Neural progenitor cell (in vitro differentiated cells): ENCODE data around the gene SLC38A10. TPM values are rescaled to one million over a fixed set of nuclear protein-coding genes. Genes with fewer than 3 reads are reported as not detected.

Source experiments
- DNase-seq: peaks from one replicate; pipeline ENCODE4 v3.0.0-alpha.2; 2016; ENCODE audit warnings: low spot score
- H2AFZ ChIP-seq: fragments of 200-600 bp; sonication (generic); replicated peaks from 2 replicates; pipeline ENCODE4 v1.6.1; 2016; ENCODE audit warnings: antibody characterized with exemption
- H3F3A ChIP-seq: fragments of 200-600 bp; sonication (generic); 2 replicates; pipeline ENCODE4 v1.6.1; 2016; ENCODE audit warnings: antibody characterized with exemption, low read depth
- H3K27ac ChIP-seq: fragments of 200-600 bp; sonication (generic); 2 replicates; pipeline ENCODE4 v1.5.1; 2016; ENCODE audit warnings: mild to moderate bottlenecking
- H3K27me3 ChIP-seq: fragments of 200-600 bp; sonication (generic); 2 replicates; pipeline ENCODE4 v1.6.1; 2016; ENCODE audit warnings: mild to moderate bottlenecking, moderate library complexity
- H3K36me3 ChIP-seq: fragments of 200-600 bp; sonication (generic); 2 replicates; pipeline ENCODE4 v1.5.1; 2016
- H3K4me1 ChIP-seq: fragments of 200-600 bp; sonication (generic); 2 replicates; pipeline ENCODE4 v1.6.1; 2016; ENCODE audit warnings: mixed run types
- H3K4me2 ChIP-seq: fragments of 200-600 bp; sonication (generic); 2 replicates; pipeline ENCODE4 v1.6.1; 2016
- H3K4me3 ChIP-seq: fragments of 200-600 bp; sonication (generic); 2 replicates; pipeline ENCODE4 v1.5.1; 2016
- H3K79me2 ChIP-seq: fragments of 200-600 bp; sonication (generic); 2 replicates; pipeline ENCODE4 v1.6.1; 2016; ENCODE audit warnings: low read depth
- H3K9ac ChIP-seq: fragments of 200-600 bp; sonication (generic); 2 replicates; pipeline ENCODE4 v1.6.1; 2016
- H3K9me3 ChIP-seq: fragments of 200-600 bp; sonication (generic); 2 replicates; pipeline ENCODE4 v1.5.1; 2016; ENCODE audit warnings: low read depth
- H4K20me1 ChIP-seq: fragments of 200-600 bp; sonication (generic); 2 replicates; pipeline ENCODE4 v1.6.1; 2016; ENCODE audit warnings: low read depth
- H3K27ac Mint-ChIP-seq: 3 replicates; pipeline ENCODE4 v1.8.0; 2021; ENCODE audit warnings: mixed read lengths
- H3K27me3 Mint-ChIP-seq: 2 replicates; pipeline ENCODE4 v1.8.0; 2022; ENCODE audit warnings: low read depth, mild to moderate bottlenecking, inconsistent platforms, moderate library complexity, mixed read lengths; ENCODE audit not compliant: insufficient read depth
- H3K36me3 Mint-ChIP-seq: 3 replicates; pipeline ENCODE4 v1.8.0; 2021; ENCODE audit warnings: mixed read lengths
- H3K4me1 Mint-ChIP-seq: 3 replicates; pipeline ENCODE4 v1.8.0; 2021; ENCODE audit warnings: mixed read lengths
- H3K4me3 Mint-ChIP-seq: 3 replicates; pipeline ENCODE4 v1.8.0; 2021; ENCODE audit warnings: mild to moderate bottlenecking, moderate library complexity, mixed read lengths
- H3K9me3 Mint-ChIP-seq: 3 replicates; pipeline ENCODE4 v1.8.0; 2020; ENCODE audit warnings: mixed read lengths
- CTCF ChIP-seq: fragments of 200-600 bp; sonication (generic); IDR thresholded peaks from 2 replicates; pipeline ENCODE4 v1.5.1; 2017; ENCODE audit warnings: antibody characterized with exemption, mild to moderate bottlenecking
- EZH2 ChIP-seq: fragments of 200-600 bp; sonication (generic); IDR thresholded peaks from 2 replicates; pipeline ENCODE4 v1.6.1; 2017; ENCODE audit warnings: antibody characterized with exemption, mild to moderate bottlenecking, moderate library complexity
- EZH2phosphoT487 ChIP-seq: fragments of 200-600 bp; sonication (generic); IDR thresholded peaks from 2 replicates; pipeline ENCODE4 v1.6.1; 2017; ENCODE audit warnings: antibody characterized with exemption
- total RNA-seq: library from RNA; depleted of rRNA; stranded (reverse); fragments of >200 nt; gene quantifications from 2 replicates; pipeline ENCODE4 v1.2.3, GENCODE V29; 2015; ENCODE audit warnings: low replicate concordance

The SLC38A10 gene
- total RNA-seq, 1 donor from 2014 or later, result 8.3 TPM

DNA sequence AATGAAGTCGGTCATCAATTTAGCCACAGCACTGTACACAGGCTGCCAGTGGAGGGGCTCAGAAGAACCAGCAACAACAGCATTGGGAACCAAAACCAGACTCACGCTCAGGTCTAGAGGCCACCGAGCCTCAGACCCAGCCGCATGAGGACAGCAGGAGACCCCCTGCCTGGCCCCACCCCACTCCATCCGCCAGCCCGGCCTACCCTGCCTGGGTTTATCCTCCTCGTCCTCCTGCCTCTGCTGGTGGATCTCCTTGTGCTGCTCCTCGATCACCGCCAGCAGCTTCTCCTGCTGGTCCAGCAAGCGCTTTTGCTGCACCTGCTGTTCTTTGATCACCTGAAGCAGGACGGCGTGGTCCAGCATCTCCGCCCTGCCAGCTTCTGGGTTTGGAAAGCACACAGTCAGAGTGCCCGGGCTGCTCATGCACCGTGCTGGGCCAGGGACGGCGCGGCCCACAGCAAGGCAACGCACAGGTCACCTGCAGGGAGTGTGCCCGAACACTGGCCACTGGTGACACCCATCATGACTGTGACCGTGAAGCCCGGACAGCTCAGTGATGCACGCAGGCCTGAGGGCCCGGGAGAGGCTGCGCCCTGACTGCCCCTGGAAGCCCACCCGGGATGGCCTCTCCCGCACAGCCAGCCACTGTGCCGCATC lies 48.3 kb downstream of the SLC38A10 start:
- H3K27ac Mint-ChIP-seq, result no peak overlapping the region
- TF ChIP-seq CTCF, result no peak
- TF ChIP-seq EZH2phosphoT487, result no peak
- TF ChIP-seq EZH2, result no peak

GRCh38 chr17:81246343-81246670 lies 48.8 kb downstream of the SLC38A10 start:
- TF ChIP-seq EZH2phosphoT487 (no peak), CTCF (no peak), EZH2 (no peak)
- H3K27ac Mint-ChIP-seq, result no peak overlapping the region
- no peak overlapping the region for H3K27ac ChIP-seq
- H3K9me3 Mint-ChIP-seq, result no peaks in the 10 kb centered on the region
- H3K9me3 ChIP-seq, result no peaks in the 10 kb centered on the region
- peaks cover 16% of the 10 kb centered on the region for H3F3A ChIP-seq
- H3K27me3 Mint-ChIP-seq, result peaks cover 8% of the 10 kb centered on the region
- no peaks in the 10 kb centered on the region for H3K27me3 ChIP-seq
- H3K9ac ChIP-seq, result no peak overlapping the region
- no peak overlapping the region for H3K4me2 ChIP-seq
- H3K4me3 ChIP-seq, result no peak overlapping the region
- H3K4me3 Mint-ChIP-seq, result no peak overlapping the region
- no peak for DNase-seq
- H3K36me3 ChIP-seq, result no peaks in the 10 kb centered on the region
- H3K79me2 ChIP-seq, result no peaks in the 10 kb centered on the region
- no peak overlapping the region for H2AFZ ChIP-seq
- peaks cover 2% of the 10 kb centered on the region for H3K36me3 Mint-ChIP-seq
- H4K20me1 ChIP-seq, result peaks cover 9% of the 10 kb centered on the region
- no peaks in the 10 kb centered on the region for H3K4me1 ChIP-seq
- H3K4me1 Mint-ChIP-seq, result peaks cover 11% of the 10 kb centered on the region

More for the DNA sequence above, 48.3 kb downstream of the SLC38A10 start:
- peaks cover 6% of the 10 kb centered on the region for H3K27me3 Mint-ChIP-seq
- Histone ChIP-seq H2AFZ (no peak overlapping the region), H3K27me3 (no peaks in the 10 kb centered on the region), H3K4me3 (no peak overlapping the region), H4K20me1 (peaks cover 9% of the 10 kb centered on the region), H3K4me1 (no peaks in the 10 kb centered on the region), H3K79me2 (no peaks in the 10 kb centered on the region), H3K4me2 (no peak overlapping the region), H3K9me3 (no peaks in the 10 kb centered on the region), H3K9ac (no peak overlapping the region), H3K27ac (no peak overlapping the region), H3K36me3 (no peaks in the 10 kb centered on the region), H3F3A (peaks cover 13% of the 10 kb centered on the region)
- peaks cover 2% of the 10 kb centered on the region for H3K36me3 Mint-ChIP-seq
- DNase-seq, result no peak
- no peak overlapping the region for H3K4me3 Mint-ChIP-seq
- peaks cover 14% of the 10 kb centered on the region for H3K4me1 Mint-ChIP-seq
- H3K9me3 Mint-ChIP-seq, result no peaks in the 10 kb centered on the region

- no peak overlapping the region for H2AFZ ChIP-seq
- H3K27me3 ChIP-seq, result no peaks in the 10 kb centered on the region
- no peak overlapping the region for H3K4me3 Mint-ChIP-seq
- peaks cover 9% of the 10 kb centered on the region for H4K20me1 ChIP-seq
- no peak overlapping the region for H3K4me3 ChIP-seq
- H3K27ac ChIP-seq, result no peak overlapping the region
- H3K9ac ChIP-seq, result no peak overlapping the region
- no peaks in the 10 kb centered on the region for H3K79me2 ChIP-seq
- no peaks in the 10 kb centered on the region for H3K4me1 ChIP-seq
- H3K27ac Mint-ChIP-seq, result no peak overlapping the region
- TF ChIP-seq CTCF, result no peak
- no peak for TF ChIP-seq EZH2
- no peak for TF ChIP-seq EZH2phosphoT487
- H3K36me3 ChIP-seq, result no peaks in the 10 kb centered on the region
- H3K27me3 Mint-ChIP-seq, result peaks cover 8% of the 10 kb centered on the region
- peaks cover 13% of the 10 kb centered on the region for H3K4me1 Mint-ChIP-seq
- no peaks in the 10 kb centered on the region for H3K9me3 Mint-ChIP-seq
- H3K4me2 ChIP-seq, result no peak overlapping the region
- no peaks in the 10 kb centered on the region for H3K9me3 ChIP-seq
- H3K36me3 Mint-ChIP-seq, result peaks cover 3% of the 10 kb centered on the region
- peaks cover 21% of the 10 kb centered on the region for H3F3A ChIP-seq
- DNase-seq, result no peak
Observed at GRCh38 chr17:81245665-81246342, 49.3 kb downstream of the SLC38A10 start.
